K562 (cell line): ENCODE measurements around the gene SFI1. TPM values are rescaled to one million over a fixed set of nuclear protein-coding genes. Genes with fewer than 3 reads are reported as not detected.

Experiments used
- BACH1 ChIP-seq: fragments of 200-800 bp; sonication (Bioruptor generic); IDR thresholded peaks from 2 replicates; pipeline ENCODE4 v1.6.1; 2016; ENCODE audit warnings: missing genetic modification characterization, missing compliant biosample characterization
- CREM ChIP-seq: IDR thresholded peaks from 2 replicates; pipeline ENCODE4 v1.6.1; 2014; ENCODE audit warnings: antibody characterized with exemption, low read depth
- DNMT1 ChIP-seq: fragments of 450-650 bp; IDR thresholded peaks from 2 replicates; pipeline ENCODE4 v1.6.1; 2016; ENCODE audit warnings: antibody characterized with exemption, mild to moderate bottlenecking
- FOS ChIP-seq: IDR thresholded peaks from 3 replicates; pipeline ENCODE4 v1.6.1; 2011; ENCODE audit not compliant: insufficient read length; ENCODE audit errors: extremely low read depth
- HMG20B ChIP-seq: fragments of 250-450 bp; sonication (Bioruptor Pico); IDR thresholded peaks from 2 replicates; pipeline ENCODE4 v1.5.0; 2021; ENCODE audit warnings: mild to moderate bottlenecking
- MAZ ChIP-seq, 2 experiments: fragments of 450-650 bp in 1 of 2; sonication (generic) in 1 of 2; formaldehyde crosslinking; IDR thresholded peaks in 1 of 2; conservative IDR thresholded peaks in 1 of 2; 2 replicates each; pipeline versions ENCODE4 v1.4.0 to v1.5.0; 2020; ENCODE audit warnings: mild to moderate bottlenecking in 1 of 2, missing genetic modification reagents in 1 of 2
- MCM7 ChIP-seq, 2 experiments: fragments of 450-650 bp; IDR thresholded peaks; 2 replicates each; pipeline ENCODE4 v1.6.1; 2016 to 2018
- MEIS2 ChIP-seq: fragments of 450-650 bp; IDR thresholded peaks from 2 replicates; pipeline ENCODE4 v1.6.1; 2014; ENCODE audit warnings: mild to moderate bottlenecking; ENCODE audit not compliant: partially characterized antibody
- MYBL2 ChIP-seq, 2 experiments: fragments of 450-650 bp in 1 of 2; sonication (generic) in 1 of 2; formaldehyde crosslinking in 1 of 2; IDR thresholded peaks; 2 replicates each; pipeline versions ENCODE4 v1.6.1 to v1.8.1; 2017 to 2022; ENCODE audit warnings: borderline replicate concordance in 1 of 2, inconsistent platforms in 1 of 2, low read depth in 1 of 2, mild to moderate bottlenecking in 1 of 2, missing genetic modification reagents in 1 of 2, moderate library complexity in 1 of 2
- PRMT5 ChIP-seq: sonication (generic); formaldehyde crosslinking; IDR thresholded peaks from 2 replicates; pipeline ENCODE4 v1.5.0; 2020; ENCODE audit warnings: missing genetic modification reagents
- XRCC4 ChIP-seq: IDR thresholded peaks from one replicate; pipeline ENCODE4 v1.6.1; 2011; ENCODE audit not compliant: insufficient read depth, insufficient read length; ENCODE audit errors: extremely low read depth
- ZNF253 ChIP-seq: fragments of 250-450 bp; sonication (Bioruptor Pico); conservative IDR thresholded peaks from 2 replicates; pipeline ENCODE4 v1.6.1; 2021; ENCODE audit warnings: mild to moderate bottlenecking
- polyA plus RNA-seq, 8 experiments: library from polyadenylated mRNA; depleted of rRNA in 4 of 8; stranded (reverse) in 5 of 8; unstranded in 3 of 8; fragments of >200 nt; fragmentation: Nextera tagmentation in 2 of 8; fragmentation: Illumina TruSeq in 1 of 8; extraction: Ambion mirVana in 2 of 8; extraction: Trizol in 1 of 8; gene quantifications; 2 replicates each; pipeline versions ENCODE4 v1.2.1 to v1.2.3, GENCODE V29; 2011 to 2014; ENCODE audit warnings: inconsistent platforms in 1 of 8, missing spikeins in 1 of 8
- total RNA-seq, 7 experiments: library from RNA; depleted of rRNA in 6 of 7; stranded (reverse); fragments of >200 nt in 6 of 7; fragmentation: Illumina TruSeq in 2 of 7; extraction: Trizol in 2 of 7; gene quantifications; 2 replicates each; pipeline versions ENCODE4 v1.2.1 to v1.2.3, GENCODE V29; 2011 to 2021; ENCODE audit warnings: low replicate concordance in 1 of 7
- TF ChIP-seq, protein P1 (sequence below): fragments of 250-450 bp; sonication (Bioruptor Pico); IDR thresholded peaks from 2 replicates; pipeline ENCODE4 v1.5.0; 2021
- TF ChIP-seq, protein P2 (sequence below), 2 experiments: fragments of 200-800 bp in 1 of 2; sonication (Bioruptor generic) in 1 of 2; sonication (generic) in 1 of 2; formaldehyde crosslinking in 1 of 2; IDR thresholded peaks in 1 of 2; conservative IDR thresholded peaks in 1 of 2; 2 replicates each; pipeline versions ENCODE4 v1.5.0 to v1.6.1; 2016 to 2020; ENCODE audit warnings: missing compliant biosample characterization in 1 of 2, missing genetic modification characterization in 1 of 2, missing genetic modification reagents in 1 of 2
- TF ChIP-seq, protein P3 (sequence below): sonication (generic); formaldehyde crosslinking; IDR thresholded peaks from 2 replicates; pipeline ENCODE4 v1.8.0; 2022; ENCODE audit warnings: missing genetic modification reagents, mild to moderate bottlenecking, borderline replicate concordance
- TF ChIP-seq, protein P4 (sequence below): fragments of 450-650 bp; formaldehyde crosslinking; IDR thresholded peaks from 2 replicates; pipeline ENCODE4 v1.4.0; 2022; ENCODE audit warnings: missing genetic modification characterization
- TF ChIP-seq, protein P5 (sequence below), 2 experiments: fragments of 450-650 bp; conservative IDR thresholded peaks; 2 replicates each; pipeline ENCODE4 v1.6.1; 2017; ENCODE audit warnings: mild to moderate bottlenecking in 2 of 2, moderate library complexity in 2 of 2
- TF ChIP-seq, protein P6 (sequence below): fragments of 450-650 bp; IDR thresholded peaks from one replicate; pipeline ENCODE4 v1.6.1; 2018; ENCODE audit warnings: mild to moderate bottlenecking, moderate library complexity; ENCODE audit not compliant: partially characterized antibody

SFI1 gene
- total and polyA plus RNA-seq, 9 of the 15 experiments (the other 6 are each of a cell fraction or from before 2014, with no cell fraction given): 3.0 to 25.6 (median 14.1) TPM

DNA sequence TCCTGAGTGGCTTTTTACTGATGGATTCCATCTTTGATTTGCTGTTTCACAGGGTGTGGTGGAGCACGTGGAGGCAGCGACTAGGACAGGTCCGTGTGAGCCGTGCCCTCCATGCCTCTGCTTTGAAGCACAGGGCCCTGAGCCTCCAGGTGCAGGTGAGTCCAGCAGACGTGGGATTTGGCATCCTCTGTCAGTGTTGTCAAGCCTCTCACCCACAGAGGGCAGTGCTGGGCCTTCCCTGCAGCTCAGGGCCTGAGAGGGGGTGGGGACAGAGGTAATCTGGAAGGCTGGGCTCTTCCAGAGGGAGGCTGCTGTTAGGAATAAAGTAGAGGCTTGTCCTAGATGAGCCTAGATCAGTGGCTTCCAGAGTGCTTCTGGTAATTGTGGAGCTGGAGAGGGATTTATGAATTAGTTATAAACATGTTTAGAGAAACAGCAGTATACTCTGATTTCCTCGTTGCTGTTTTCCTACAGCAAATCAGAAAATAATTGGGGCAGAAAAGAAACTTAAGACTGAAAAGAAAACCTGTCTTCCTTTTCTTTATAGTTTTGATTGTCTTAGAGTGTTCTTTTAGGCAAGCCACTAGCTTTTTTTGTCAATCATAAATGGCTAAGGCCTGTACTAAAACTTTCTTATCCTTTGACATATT is 65.0 kb downstream of the SFI1 start (continued):
- TF ChIP-seq, protein P1, sequence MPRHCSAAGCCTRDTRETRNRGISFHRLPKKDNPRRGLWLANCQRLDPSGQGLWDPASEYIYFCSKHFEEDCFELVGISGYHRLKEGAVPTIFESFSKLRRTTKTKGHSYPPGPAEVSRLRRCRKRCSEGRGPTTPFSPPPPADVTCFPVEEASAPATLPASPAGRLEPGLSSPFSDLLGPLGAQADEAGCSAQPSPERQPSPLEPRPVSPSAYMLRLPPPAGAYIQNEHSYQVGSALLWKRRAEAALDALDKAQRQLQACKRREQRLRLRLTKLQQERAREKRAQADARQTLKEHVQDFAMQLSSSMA (CRISPR knock-in tag): no peak
- TF ChIP-seq BACH1 (tag): no peak
- TF ChIP-seq, protein P2, sequence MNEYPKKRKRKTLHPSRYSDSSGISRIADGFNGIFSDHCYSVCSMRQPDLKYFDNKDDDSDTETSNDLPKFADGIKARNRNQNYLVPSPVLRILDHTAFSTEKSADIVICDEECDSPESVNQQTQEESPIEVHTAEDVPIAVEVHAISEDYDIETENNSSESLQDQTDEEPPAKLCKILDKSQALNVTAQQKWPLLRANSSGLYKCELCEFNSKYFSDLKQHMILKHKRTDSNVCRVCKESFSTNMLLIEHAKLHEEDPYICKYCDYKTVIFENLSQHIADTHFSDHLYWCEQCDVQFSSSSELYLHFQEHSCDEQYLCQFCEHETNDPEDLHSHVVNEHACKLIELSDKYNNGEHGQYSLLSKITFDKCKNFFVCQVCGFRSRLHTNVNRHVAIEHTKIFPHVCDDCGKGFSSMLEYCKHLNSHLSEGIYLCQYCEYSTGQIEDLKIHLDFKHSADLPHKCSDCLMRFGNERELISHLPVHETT (CRISPR knock-in tag; conservative IDR thresholded peaks at IDR 0.05 in 1 of 2, IDR thresholded peaks at IDR 0.05 in 1 of 2): no peak
- no peak for TF ChIP-seq XRCC4
- TF ChIP-seq HMG20B: no peak
- TF ChIP-seq, protein P3, sequence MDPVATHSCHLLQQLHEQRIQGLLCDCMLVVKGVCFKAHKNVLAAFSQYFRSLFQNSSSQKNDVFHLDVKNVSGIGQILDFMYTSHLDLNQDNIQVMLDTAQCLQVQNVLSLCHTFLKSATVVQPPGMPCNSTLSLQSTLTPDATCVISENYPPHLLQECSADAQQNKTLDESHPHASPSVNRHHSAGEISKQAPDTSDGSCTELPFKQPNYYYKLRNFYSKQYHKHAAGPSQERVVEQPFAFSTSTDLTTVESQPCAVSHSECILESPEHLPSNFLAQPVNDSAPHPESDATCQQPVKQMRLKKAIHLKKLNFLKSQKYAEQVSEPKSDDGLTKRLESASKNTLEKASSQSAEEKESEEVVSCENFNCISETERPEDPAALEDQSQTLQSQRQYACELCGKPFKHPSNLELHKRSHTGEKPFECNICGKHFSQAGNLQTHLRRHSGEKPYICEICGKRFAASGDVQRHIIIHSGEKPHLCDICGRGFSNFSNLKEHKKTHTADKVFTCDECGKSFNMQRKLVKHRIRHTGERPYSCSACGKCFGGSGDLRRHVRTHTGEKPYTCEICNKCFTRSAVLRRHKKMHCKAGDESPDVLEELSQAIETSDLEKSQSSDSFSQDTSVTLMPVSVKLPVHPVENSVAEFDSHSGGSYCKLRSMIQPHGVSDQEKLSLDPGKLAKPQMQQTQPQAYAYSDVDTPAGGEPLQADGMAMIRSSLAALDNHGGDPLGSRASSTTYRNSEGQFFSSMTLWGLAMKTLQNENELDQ (CRISPR knock-in tag): no peak
- TF ChIP-seq CREM: peak; percentile 30; the same call in 1 of the 2 replicates
- no peak for TF ChIP-seq ZNF253 (CRISPR knock-in tag)
- peak; percentile 23 to 45; a peak in 1 of 4 replicates for TF ChIP-seq MAZ (CRISPR knock-in tag; conservative IDR thresholded peaks at IDR 0.05 in 1 of 2, IDR thresholded peaks at IDR 0.05 in 1 of 2)
- TF ChIP-seq, protein P4, sequence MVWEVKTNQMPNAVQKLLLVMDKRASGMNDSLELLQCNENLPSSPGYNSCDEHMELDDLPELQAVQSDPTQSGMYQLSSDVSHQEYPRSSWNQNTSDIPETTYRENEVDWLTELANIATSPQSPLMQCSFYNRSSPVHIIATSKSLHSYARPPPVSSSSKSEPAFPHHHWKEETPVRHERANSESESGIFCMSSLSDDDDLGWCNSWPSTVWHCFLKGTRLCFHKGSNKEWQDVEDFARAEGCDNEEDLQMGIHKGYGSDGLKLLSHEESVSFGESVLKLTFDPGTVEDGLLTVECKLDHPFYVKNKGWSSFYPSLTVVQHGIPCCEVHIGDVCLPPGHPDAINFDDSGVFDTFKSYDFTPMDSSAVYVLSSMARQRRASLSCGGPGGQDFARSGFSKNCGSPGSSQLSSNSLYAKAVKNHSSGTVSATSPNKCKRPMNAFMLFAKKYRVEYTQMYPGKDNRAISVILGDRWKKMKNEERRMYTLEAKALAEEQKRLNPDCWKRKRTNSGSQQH (CRISPR knock-in tag): no peak
- no peak for TF ChIP-seq MEIS2
- no peak for TF ChIP-seq DNMT1
- no peak for TF ChIP-seq FOS
- no peak for TF ChIP-seq MYBL2 (IDR thresholded peaks at IDR 0.05; ENCODE audit: low read depth)
- TF ChIP-seq MYBL2 (CRISPR knock-in tag; IDR thresholded peaks at IDR 0.05; ENCODE audit: borderline replicate concordance): no peak
- TF ChIP-seq, protein P5, sequence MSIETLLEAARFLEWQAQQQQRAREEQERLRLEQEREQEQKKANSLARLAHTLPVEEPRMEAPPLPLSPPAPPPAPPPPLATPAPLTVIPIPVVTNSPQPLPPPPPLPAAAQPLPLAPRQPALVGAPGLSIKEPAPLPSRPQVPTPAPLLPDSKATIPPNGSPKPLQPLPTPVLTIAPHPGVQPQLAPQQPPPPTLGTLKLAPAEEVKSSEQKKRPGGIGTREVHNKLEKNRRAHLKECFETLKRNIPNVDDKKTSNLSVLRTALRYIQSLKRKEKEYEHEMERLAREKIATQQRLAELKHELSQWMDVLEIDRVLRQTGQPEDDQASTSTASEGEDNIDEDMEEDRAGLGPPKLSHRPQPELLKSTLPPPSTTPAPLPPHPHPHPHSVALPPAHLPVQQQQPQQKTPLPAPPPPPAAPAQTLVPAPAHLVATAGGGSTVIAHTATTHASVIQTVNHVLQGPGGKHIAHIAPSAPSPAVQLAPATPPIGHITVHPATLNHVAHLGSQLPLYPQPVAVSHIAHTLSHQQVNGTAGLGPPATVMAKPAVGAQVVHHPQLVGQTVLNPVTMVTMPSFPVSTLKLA (conservative IDR thresholded peaks at IDR 0.05): 0 out of 4 replicates have a peak, but pooled peaks of 1 of the 2 experiments have one; percentile 23
- TF ChIP-seq, protein P6, sequence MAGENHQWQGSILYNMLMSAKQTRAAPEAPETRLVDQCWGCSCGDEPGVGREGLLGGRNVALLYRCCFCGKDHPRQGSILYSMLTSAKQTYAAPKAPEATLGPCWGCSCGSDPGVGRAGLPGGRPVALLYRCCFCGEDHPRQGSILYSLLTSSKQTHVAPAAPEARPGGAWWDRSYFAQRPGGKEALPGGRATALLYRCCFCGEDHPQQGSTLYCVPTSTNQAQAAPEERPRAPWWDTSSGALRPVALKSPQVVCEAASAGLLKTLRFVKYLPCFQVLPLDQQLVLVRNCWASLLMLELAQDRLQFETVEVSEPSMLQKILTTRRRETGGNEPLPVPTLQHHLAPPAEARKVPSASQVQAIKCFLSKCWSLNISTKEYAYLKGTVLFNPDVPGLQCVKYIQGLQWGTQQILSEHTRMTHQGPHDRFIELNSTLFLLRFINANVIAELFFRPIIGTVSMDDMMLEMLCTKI: no peak
- no peak for TF ChIP-seq PRMT5
- no peak for TF ChIP-seq MCM7 (IDR thresholded peaks at IDR 0.05)
